Endothelial cell of umbilical vein (primary cell): ENCODE measurements around the gene TM9SF2. TPM values are rescaled to one million over a fixed set of nuclear protein-coding genes. Genes with fewer than 3 reads are reported as not detected.

Source experiments
- BruUV-seq: library from RNA; stranded (reverse); fragments of 400-500 nt; replicated peaks from 2 replicates; lab custom pipeline; 2021; lab: Mats Ljungman, UMichigan
- CTCF ChIA-PET: fragments of 300-600, 350-600 bp; sonication (Branson Sonifier 250); formaldehyde crosslinking; loops from one replicate; lab custom pipeline; 2021; ENCODE audit warnings: antibody characterized with exemption, inconsistent platforms; lab: Charles Lee
- POLR2A ChIA-PET: fragments of 300-600, 350-600 bp; sonication (Branson Sonifier 250); formaldehyde crosslinking; loops from one replicate; lab custom pipeline; 2021; ENCODE audit warnings: antibody characterized with exemption, inconsistent platforms; lab: Charles Lee
- DNase-seq: peaks from one replicate; pipeline ENCODE4 v3.0.0-alpha.2; 2011; ENCODE audit warnings: low read depth, low spot score
- FAIRE-seq: peaks from 2 replicates; lab custom pipeline; 2011; peaks lifted over from hg19 to GRCh38; lab: Jason Lieb, UNC
- H2AFZ ChIP-seq: 2 replicates; pipeline ENCODE4 v1.6.0; 2012; ENCODE audit warnings: low read depth, low read length, control low read depth, inconsistent platforms
- H3K27ac ChIP-seq: 2 replicates; pipeline ENCODE4 v1.5.1; 2011; ENCODE audit warnings: low read depth, mild to moderate bottlenecking, control low read depth, low read length, moderate library complexity; ENCODE audit not compliant: insufficient read depth
- H3K27me3 ChIP-seq, 2 experiments: 2 replicates each; pipeline versions ENCODE4 v1.6.0 to v1.6.1; 2011; ENCODE audit warnings: low read length in 2 of 2, mixed read lengths in 1 of 2; ENCODE audit not compliant: control insufficient read depth in 2 of 2, insufficient read depth in 2 of 2
- H3K36me3 ChIP-seq, 2 experiments: 2 replicates in 1 of 2; 3 replicates in 1 of 2; pipeline ENCODE4 v1.5.1; 2011; ENCODE audit warnings: low read length in 2 of 2, mild to moderate bottlenecking in 1 of 2, moderate library complexity in 1 of 2; ENCODE audit not compliant: control insufficient read depth in 2 of 2, insufficient read depth in 2 of 2; ENCODE audit errors: extremely low read depth in 1 of 2
- H3K4me1 ChIP-seq: 3 replicates; pipeline ENCODE4 v1.5.1; 2011; ENCODE audit warnings: mild to moderate bottlenecking, low read length; ENCODE audit not compliant: control insufficient read depth, insufficient read depth; ENCODE audit errors: extremely low read depth
- H3K4me2 ChIP-seq: 2 replicates; pipeline ENCODE4 v1.6.1; 2011; ENCODE audit warnings: low read length, control low read depth, mixed read lengths; ENCODE audit not compliant: insufficient read depth
- H3K4me3 ChIP-seq, 3 experiments: fragments of 200-600 bp in 1 of 3; sonication (generic), shearing (Covaris generic) in 1 of 3; replicated peaks in 1 of 3; 2 replicates each; pipeline ENCODE4 v1.5.1; 2011 to 2016; ENCODE audit warnings: control low read depth in 3 of 3, low read length in 3 of 3, mild to moderate bottlenecking in 2 of 3, inconsistent platforms in 1 of 3, low read depth in 1 of 3, moderate library complexity in 1 of 3; ENCODE audit not compliant: insufficient read depth in 1 of 3
- H3K79me2 ChIP-seq: 2 replicates; pipeline ENCODE4 v1.6.0; 2012; ENCODE audit warnings: low read length, inconsistent platforms; ENCODE audit not compliant: control insufficient read depth, insufficient read depth
- H3K9ac ChIP-seq: replicated peaks from 2 replicates; pipeline ENCODE3; 2011; ENCODE audit warnings: low read length, control low read depth; ENCODE audit not compliant: insufficient read depth; ENCODE audit errors: extremely low read depth
- H3K9me1 ChIP-seq: replicated peaks from 3 replicates; pipeline ENCODE4 v1.6.0; 2011; ENCODE audit warnings: mild to moderate bottlenecking, low read length; ENCODE audit not compliant: control insufficient read depth, insufficient read depth; ENCODE audit errors: extremely low read depth
- H3K9me3 ChIP-seq: replicated peaks from 2 replicates; pipeline ENCODE4 v1.5.1; 2012; ENCODE audit warnings: low read length, inconsistent platforms; ENCODE audit not compliant: control insufficient read depth, insufficient read depth
- H4K20me1 ChIP-seq: replicated peaks from 2 replicates; pipeline ENCODE3; 2011; ENCODE audit warnings: mild to moderate bottlenecking, low read length; ENCODE audit not compliant: control insufficient read depth, insufficient read depth; ENCODE audit errors: extremely low read depth
- CTCF ChIP-seq, 2 donors: IDR thresholded peaks; 1 replicate in 1 of 2; 2 replicates in 1 of 2; pipeline ENCODE4 v1.5.1; 2011; ENCODE audit warnings: low read length in 2 of 2, mild to moderate bottlenecking in 2 of 2, moderate library complexity in 2 of 2, control low read depth in 1 of 2, inconsistent platforms in 1 of 2, low read depth in 1 of 2; ENCODE audit not compliant: insufficient read depth in 1 of 2; ENCODE audit errors: extremely low read depth in 1 of 2
- EZH2 ChIP-seq: IDR thresholded peaks from 2 replicates; pipeline ENCODE4 v1.6.1; 2012; ENCODE audit warnings: borderline replicate concordance, low read depth, mild to moderate bottlenecking, moderate library complexity, low read length, inconsistent platforms; ENCODE audit not compliant: severe bottlenecking
- FOS ChIP-seq: IDR thresholded peaks from 2 replicates; pipeline ENCODE4 v1.6.1; 2011; ENCODE audit warnings: mild to moderate bottlenecking, low read length, moderate library complexity, borderline replicate concordance; ENCODE audit not compliant: insufficient read depth
- GATA2 ChIP-seq: IDR thresholded peaks from 2 replicates; pipeline ENCODE4 v1.7.0; 2011; ENCODE audit warnings: low read depth, mild to moderate bottlenecking, moderate library complexity, mixed read lengths, low read length; ENCODE audit not compliant: insufficient read length, insufficient read depth
- JUN ChIP-seq: IDR thresholded peaks from 2 replicates; pipeline ENCODE4 v1.6.1; 2011; ENCODE audit warnings: borderline replicate concordance, low read depth; ENCODE audit not compliant: insufficient read length, insufficient read depth
- MAX ChIP-seq: IDR thresholded peaks from 2 replicates; pipeline ENCODE4 v1.6.1; 2011; ENCODE audit not compliant: insufficient read depth, insufficient read length
- MYC ChIP-seq: IDR thresholded peaks from one replicate; pipeline ENCODE4 v1.6.1; 2011; ENCODE audit warnings: mild to moderate bottlenecking, low read depth, low read length
- POLR2A ChIP-seq: IDR thresholded peaks from 2 replicates; pipeline ENCODE4 v1.6.1; 2012; ENCODE audit warnings: low read depth, mild to moderate bottlenecking, control low read depth, low read length
- POLR2AphosphoS5 ChIP-seq: IDR thresholded peaks from 2 replicates; pipeline ENCODE4 v1.6.1; 2012; ENCODE audit warnings: low read depth, mild to moderate bottlenecking, control low read depth, low read length, moderate library complexity; ENCODE audit not compliant: insufficient read depth
- dilution Hi-C: fragments of 300-500 bp; cut with MboI; formaldehyde crosslinking; loops from one replicate; pipeline ENCODE4 v1.15.0; 2019; ENCODE audit warnings: low sequenced_read_pairs; ENCODE audit not compliant: extremely low pct_ligation_motif_present
- intact Hi-C: fragments of 100-400 bp; cut with micrococcal nuclease; formaldehyde crosslinking; loops from one replicate; pipeline ENCODE4 v1.10.0; 2022
- polyA plus RNA-seq, 4 experiments: library from polyadenylated mRNA; depleted of rRNA in 3 of 4; stranded (reverse) in 3 of 4; unstranded in 1 of 4; fragments of >200 nt; gene quantifications; 2 replicates each; pipeline versions ENCODE4 v1.2.1 to v1.2.3, GENCODE V29; 2011 to 2012; ENCODE audit warnings: missing spikeins in 1 of 4
- total RNA-seq: library from RNA; stranded (reverse); gene quantifications from 2 replicates; pipeline ENCODE4 v1.2.3, GENCODE V29; 2021

Gene TM9SF2
- total and polyA plus RNA-seq, 2 donors (not counting 3 experiments of a cell fraction or from before 2014, with no cell fraction given) = 76.0 to 90.0 TPM

- no peak overlapping the region for H3K27ac ChIP-seq
- no peak overlapping the region for H3K4me2 ChIP-seq
- H3K9me1 ChIP-seq = no peaks in the 10 kb centered on the region
- no peaks in the 10 kb centered on the region for H3K27me3 ChIP-seq
- no peaks in the 10 kb centered on the region for H3K9me3 ChIP-seq
- H2AFZ ChIP-seq = no peak overlapping the region
- H3K9ac ChIP-seq = no peak overlapping the region
- no TSS peak for BruUV-seq
- no peaks in the 10 kb centered on the region for H4K20me1 ChIP-seq
- ChIA-PET POLR2A (no interaction called here), CTCF (interaction anchor here (1.0 to 1.7 kb wide), 2 partner anchors 13 to 40 kb away, joined by 3 to 4 read pairs; partner anchors contain the start of gene CLYBL)
- TF ChIP-seq MYC = no peak
- FAIRE-seq = no peak
- H3K79me2 ChIP-seq = no peaks in the 10 kb centered on the region
- DNase-seq = no peak
- H3K36me3 ChIP-seq = peaks cover 0 to 1% of the 10 kb centered on the region in 2 experiments
- H3K4me3 ChIP-seq = no peak overlapping the region
- no peaks in the 10 kb centered on the region for H3K4me1 ChIP-seq
- dilution Hi-C loops (no loop called here), intact Hi-C loops (no loop called here)
Measured at GRCh38 chr13:99565478-99566124, 64.3 kb downstream of the TM9SF2 start.

GRCh38 chr13:99566125-99567083 lies 65.1 kb downstream of the TM9SF2 start:
- Histone ChIP-seq H3K79me2 (no peaks in the 10 kb centered on the region), H4K20me1 (no peaks in the 10 kb centered on the region), H3K9me3 (no peaks in the 10 kb centered on the region), H2AFZ (no peak overlapping the region), H3K9ac (no peak overlapping the region), H3K4me3 (no peak overlapping the region), H3K27ac (no peak overlapping the region), H3K36me3 (peaks cover 0 to 1% of the 10 kb centered on the region in 2 experiments), H3K4me2 (no peak overlapping the region), H3K27me3 (no peaks in the 10 kb centered on the region), H3K9me1 (no peaks in the 10 kb centered on the region), H3K4me1 (no peaks in the 10 kb centered on the region)
- no TSS peak for BruUV-seq
- DNase-seq (no peak), FAIRE-seq (no peak)
- CTCF ChIA-PET = interaction anchor here (1.0 kb wide), 2 partner anchors 12 to 297 kb away, joined by 3 read pairs; no protein-coding TSS in a partner anchor
- intact Hi-C loops = no loop called here
- dilution Hi-C loops = no loop called here
- TF ChIP-seq FOS (no peak), MYC (no peak), CTCF (IDR thresholded peaks at IDR 0.05; ENCODE audit: extremely low read depth in 1 of 2, insufficient read depth in 1 of 2, low read depth in 1 of 2, low read length in 2 of 2) (no peak), POLR2A (no peak), JUN (no peak), GATA2 (no peak), EZH2 (no peak), POLR2AphosphoS5 (no peak), MAX (no peak)
- POLR2A ChIA-PET = no interaction called here
